Ovary (tissue), 9 donors: ENCODE measurements around the gene RFX4. TPM values are rescaled to one million over a fixed set of nuclear protein-coding genes. Genes with fewer than 3 reads are reported as not detected.

Source experiments
- DNase-seq, 5 donors: peaks; one replicate each; pipeline ENCODE4 v3.0.0-alpha.2; 2019 to 2020
- H3K27ac ChIP-seq, 2 donors: fragments of 200-600 bp; one replicate each; pipeline versions ENCODE4 v1.5.1 to v1.8.0; 2019 to 2022
- H3K27me3 ChIP-seq: fragments of 200-600 bp; one replicate; pipeline ENCODE4 v1.8.0; 2022
- H3K36me3 ChIP-seq: fragments of 200-600 bp; sonication (generic); one replicate; pipeline ENCODE4 v1.5.1; 2019
- H3K4me1 ChIP-seq: one replicate; pipeline ENCODE4 v1.8.1; 2013; ENCODE audit warnings: mild to moderate bottlenecking, moderate library complexity; ENCODE audit not compliant: insufficient read depth
- H3K4me3 ChIP-seq: fragments of 200-600 bp; sonication (generic); one replicate; pipeline ENCODE4 v1.5.1; 2017
- H3K9me3 ChIP-seq, 2 donors: fragments of 200-600 bp in 1 of 2; sonication (generic) in 1 of 2; one replicate each; pipeline versions ENCODE4 v1.5.1 to v1.8.1; 2013 to 2019; ENCODE audit warnings: mild to moderate bottlenecking in 1 of 2, moderate library complexity in 1 of 2
- CTCF ChIP-seq, 3 donors: fragments of 450-650 bp in 2 of 3; fragments of 200-600 bp in 1 of 3; IDR thresholded peaks; one replicate each; pipeline versions ENCODE4 v1.5.1 to v1.8.0; 2016 to 2022; ENCODE audit warnings: antibody characterized with exemption in 3 of 3, mild to moderate bottlenecking in 1 of 3
- EP300 ChIP-seq: sonication (generic); formaldehyde crosslinking; IDR thresholded peaks from one replicate; pipeline ENCODE4 v1.6.1; 2017; ENCODE audit warnings: antibody characterized with exemption
- POLR2A ChIP-seq: fragments of 450-650 bp; IDR thresholded peaks from one replicate; pipeline ENCODE4 v1.6.1; 2017; ENCODE audit warnings: antibody characterized with exemption, mild to moderate bottlenecking, moderate library complexity
- WGBS, 3 donors: extraction: QIAGEN DNeasy Blood & Tissue Kit in 1 of 3; methylation state at CpG; one replicate each; pipeline versions ENCODE4 v1.1.5 to v1.1.7; 2013 to 2017; 5-methylcytosine and 5-hydroxymethylcytosine counted together
- intact Hi-C, 4 donors: fragments of 100-400 bp; cut with DNase I; formaldehyde crosslinking; loops; one replicate each; pipeline versions ENCODE4 v1.11.0 to v1.15.1; 2022 to 2023
- polyA plus RNA-seq, 2 donors: library from polyadenylated mRNA; stranded (reverse); fragments of 200-250 nt in 1 of 2; fragments of 350-450 nt in 1 of 2; fragmentation: Illumina TruSeq in 1 of 2; extraction: RNeasy Lipid Tissue Mini Kit (QIAGEN cat#74804) in 1 of 2; gene quantifications; one replicate each; pipeline ENCODE4 v1.2.3, GENCODE V29; 2013 to 2014
- total RNA-seq, 7 donors: library from RNA; depleted of rRNA in 2 of 7; stranded (reverse); fragments of >200 nt in 2 of 7; fragmentation: NEBNext Ultra II Directional in 3 of 7; extraction: Animal tissue kit (Norgen Biotek cat#: 25700) in 3 of 7; gene quantifications; one replicate each; pipeline versions ENCODE4 v1.1.0 to v1.2.4, GENCODE V29; 2016 to 2023
- donor health status: DM: no; HTN: no; CAD: no; lungs with moderate emphysema.
- donor health status: DM: no; HTN: no; CAD: no.
- donor health status: Bipolar disorder and iron deficiency.
- donor health status: DM: yes; HTN: yes; CAD: no.
- donor health status: DM: no; HTN: no; CAD: no.
- donor health status: DM: yes; HTN: yes; CAD: no.

The RFX4 gene
- total and polyA plus RNA-seq, 9 donors, result 0.30 TPM; not detected in 8

GRCh38 chr12:106729611-106730010, 146.8 kb downstream of the RFX4 start:
- H3K9me3 ChIP-seq, result no peaks in the 10 kb centered on the region
- no peak overlapping the region for H3K27ac ChIP-seq
- no peaks in the 10 kb centered on the region for H3K27me3 ChIP-seq
- DNase-seq, result no peak
- H3K4me1 ChIP-seq, result no peaks in the 10 kb centered on the region
- 88 to 100% (median 99%) methylated on average over 1 of the region's 1 CpG for WGBS, 3 donors
- intact Hi-C loops, result no loop called here
- TF ChIP-seq POLR2A (no peak), EP300 (no peak), CTCF (IDR thresholded peaks at IDR 0.05) (no peak)
- no peak overlapping the region for H3K4me3 ChIP-seq
- H3K36me3 ChIP-seq, result no peaks in the 10 kb centered on the region

- TF ChIP-seq CTCF (IDR thresholded peaks at IDR 0.05) (no peak), EP300 (no peak), POLR2A (no peak)
- H3K27ac ChIP-seq, result no peak overlapping the region
- H3K4me1 ChIP-seq, result no peaks in the 10 kb centered on the region
- no peaks in the 10 kb centered on the region for H3K36me3 ChIP-seq
- DNase-seq, result no peak
- H3K27me3 ChIP-seq, result no peaks in the 10 kb centered on the region
- intact Hi-C loops, result no loop called here
- 80 to 93% (median 80%) methylated on average over 5 of the region's 5 CpGs for WGBS, 3 donors
- H3K4me3 ChIP-seq, result no peak overlapping the region
- H3K9me3 ChIP-seq, result no peaks in the 10 kb centered on the region
Measured at GRCh38 chr12:106732890-106733289, 150.1 kb downstream of the RFX4 start.

GRCh38 chr12:106733660-106734059, 150.9 kb downstream of the RFX4 start:
- Histone ChIP-seq H3K27me3 (no peaks in the 10 kb centered on the region), H3K36me3 (no peaks in the 10 kb centered on the region), H3K4me3 (no peak overlapping the region), H3K27ac (no peak overlapping the region), H3K4me1 (no peaks in the 10 kb centered on the region), H3K9me3 (no peaks in the 10 kb centered on the region)
- WGBS, 3 donors, result 64 to 76% (median 68%) methylated on average over 4 of the region's 4 CpGs
- TF ChIP-seq EP300 (no peak), CTCF (IDR thresholded peaks at IDR 0.05) (no peak), POLR2A (no peak)
- intact Hi-C loops, result no loop called here
- no peak for DNase-seq

GRCh38 chr12:106736051-106736957, 153.5 kb downstream of the RFX4 start:
- Histone ChIP-seq H3K9me3 (no peaks in the 10 kb centered on the region), H3K27ac (no peak overlapping the region), H3K4me3 (no peak overlapping the region), H3K36me3 (no peaks in the 10 kb centered on the region), H3K4me1 (no peaks in the 10 kb centered on the region), H3K27me3 (no peaks in the 10 kb centered on the region)
- WGBS, 3 donors, result 72 to 79% (median 75%) methylated on average over 9 of the region's 9 CpGs
- TF ChIP-seq CTCF (IDR thresholded peaks at IDR 0.05) (no peak), EP300 (no peak), POLR2A (no peak)
- DNase-seq, result no peak
- intact Hi-C loops, result no loop called here
